Activated CD4-positive, CD25-positive, alpha-beta regulatory T cell treated with anti-CD3 and anti-CD28 coated beads, Interleukin-2, amount 50 U/mL, for 72 hours (primary cell): Measurements from ENCODE around the gene YIPF6.
"Not testable (repeated sequence)": the region's sequence is repeated elsewhere in the genome, so short reads cannot be mapped to it uniquely, and the experiment has no call there.

Experiments used
- DNase-seq: peaks from one replicate; pipeline ENCODE4 v3.0.0; 2021

The YIPF6 gene

DNA sequence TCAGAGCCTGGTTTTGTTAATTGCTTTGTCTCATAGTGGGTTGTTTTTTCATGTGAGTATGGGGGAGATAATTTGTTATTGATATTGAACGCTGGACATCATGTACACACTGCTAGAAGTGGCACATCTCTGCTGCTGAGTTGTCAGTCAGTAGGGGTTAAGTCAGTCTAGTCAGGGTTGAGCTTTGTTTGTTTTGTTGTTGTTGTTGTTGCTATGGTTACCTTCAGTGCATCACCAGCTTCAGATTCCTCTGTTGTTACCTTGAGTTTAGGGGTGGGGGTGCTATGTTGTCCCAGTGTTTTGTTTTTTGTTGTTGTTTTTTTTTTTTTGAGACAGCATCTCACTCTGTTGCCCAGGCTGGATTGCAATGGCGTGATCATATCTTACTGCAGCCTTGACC, 9.9 kb downstream of the YIPF6 start:
- DNase-seq, result no peak

DNA sequence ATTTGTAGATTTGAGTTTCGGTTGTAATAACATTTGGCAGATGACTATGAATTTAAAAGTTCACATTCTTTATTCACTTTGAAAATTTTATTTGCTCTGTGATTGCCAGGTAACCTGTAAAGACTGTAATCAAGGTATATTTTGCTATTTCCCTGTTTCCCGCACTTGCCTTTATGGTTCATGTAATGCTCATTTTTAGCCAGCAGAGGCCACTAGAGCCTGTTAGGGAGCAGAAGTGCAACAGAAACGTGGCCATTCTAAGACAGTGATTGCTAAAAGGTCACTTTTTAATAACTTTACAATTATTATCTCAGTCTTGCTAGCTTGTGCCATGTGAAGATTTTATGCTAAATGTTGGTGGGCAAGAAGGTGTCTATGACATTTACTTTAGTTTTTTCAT, 12.4 kb downstream of the YIPF6 start:
- no peak for DNase-seq

DNA sequence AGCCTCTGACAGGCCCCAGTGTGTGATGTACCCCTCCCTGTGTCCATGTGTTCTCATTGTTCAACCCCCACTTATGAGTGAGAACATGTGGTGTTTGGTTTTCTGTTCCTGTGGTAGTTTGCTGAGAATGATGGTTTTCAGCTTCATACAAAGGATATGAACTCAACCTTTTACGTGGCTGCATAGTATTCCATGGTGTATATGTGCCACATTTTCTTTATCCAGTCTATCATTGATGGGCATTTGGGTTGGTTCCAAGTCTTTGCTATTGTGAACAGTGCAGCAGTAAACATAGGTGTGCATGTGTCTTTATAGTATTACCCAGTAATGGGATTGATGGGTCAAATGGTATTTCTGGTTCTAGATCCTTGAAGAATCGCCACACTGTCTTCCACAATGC, 25.8 kb downstream of the YIPF6 start:
- DNase-seq, result not testable (repeated sequence)

DNA sequence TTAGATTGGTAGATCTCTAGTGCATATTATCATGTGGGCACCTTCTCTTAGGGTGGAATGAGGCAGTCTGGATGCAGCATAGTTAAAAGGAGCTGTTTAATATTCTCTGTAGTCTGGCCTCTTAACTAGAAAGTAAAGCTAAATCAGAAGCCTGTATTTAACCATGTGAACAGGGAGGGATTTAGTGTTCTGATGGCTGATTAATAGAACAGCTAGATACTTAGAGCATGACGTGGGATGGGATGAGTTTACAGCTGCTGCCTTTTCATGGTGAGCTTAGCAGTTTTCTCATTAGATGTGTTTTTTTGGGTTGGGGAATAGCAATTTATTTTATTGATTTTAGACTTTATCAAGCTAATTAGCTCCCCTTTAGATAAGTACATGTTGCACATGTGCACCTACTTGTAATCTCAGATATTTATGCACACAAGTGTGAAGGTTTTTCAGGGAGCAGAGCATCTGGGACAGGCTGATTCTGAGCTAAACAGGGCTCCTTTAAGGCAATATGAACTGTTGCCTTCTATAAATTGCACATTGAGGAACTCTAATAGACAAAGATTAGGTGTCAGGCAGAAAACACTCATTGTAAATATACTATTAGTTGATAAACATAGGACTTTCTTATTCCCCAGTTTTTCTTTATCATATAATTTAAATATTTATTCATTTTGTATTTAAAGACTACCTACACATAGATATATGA, 34.1 kb downstream of the YIPF6 start:
- DNase-seq, result no peak

DNA sequence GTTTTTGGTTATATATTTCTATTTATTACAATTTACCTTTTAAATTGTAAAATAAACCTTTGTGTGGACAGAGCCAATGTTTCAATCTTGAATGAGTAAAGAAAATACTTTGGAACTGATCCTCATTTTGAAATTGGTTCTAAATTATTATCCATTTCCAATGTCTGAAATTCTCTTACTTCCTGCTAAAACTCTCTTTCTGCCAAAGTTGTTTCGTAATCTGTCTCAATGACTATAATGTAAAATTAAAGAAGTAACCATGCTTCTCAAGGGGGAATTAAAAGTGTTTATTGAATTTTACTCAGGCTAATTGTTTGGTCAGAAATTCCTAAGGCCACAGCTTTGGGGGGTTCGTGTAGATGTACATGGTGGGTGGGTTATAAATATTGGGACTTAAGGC, 34.8 kb downstream of the YIPF6 start:
- DNase-seq, result no peak

DNA sequence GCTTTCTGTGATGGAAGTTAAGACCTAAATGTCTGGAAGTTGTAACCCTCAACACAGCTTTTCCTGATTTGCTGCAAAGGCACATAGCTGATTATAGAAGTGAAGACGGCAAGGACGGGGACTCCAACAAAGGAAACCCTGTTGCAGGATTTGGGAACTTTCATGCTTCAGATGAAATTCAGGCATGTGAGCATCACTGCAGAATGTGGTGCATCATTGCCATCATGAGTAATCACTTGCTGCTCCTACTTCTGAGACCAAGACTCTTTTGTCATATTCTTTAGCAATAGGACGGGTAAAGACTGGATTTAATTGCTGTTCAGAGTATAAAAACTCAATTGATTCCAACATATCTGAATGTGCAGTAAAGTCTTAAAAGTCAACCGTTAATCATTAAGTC, 35.8 kb downstream of the YIPF6 start:
- no peak for DNase-seq

DNA sequence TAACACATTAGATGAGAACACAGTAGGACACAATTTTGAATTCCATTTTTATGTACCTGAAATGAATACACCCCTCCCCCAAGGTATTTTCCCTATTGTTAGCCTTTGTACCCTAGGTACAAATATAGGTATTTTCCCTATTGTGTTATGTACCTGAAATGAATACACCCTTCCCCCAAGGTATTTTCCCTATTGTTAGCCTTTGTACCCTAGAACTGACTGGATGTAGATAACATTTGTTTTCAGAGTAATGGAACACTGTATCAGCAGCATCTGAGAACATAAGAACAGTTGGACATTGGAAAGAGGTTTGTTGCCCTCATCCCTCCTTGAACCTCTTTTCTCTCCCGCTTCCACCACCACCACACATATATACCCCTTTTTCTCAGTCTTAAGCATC, 37.6 kb downstream of the YIPF6 start:
- no peak for DNase-seq

DNA sequence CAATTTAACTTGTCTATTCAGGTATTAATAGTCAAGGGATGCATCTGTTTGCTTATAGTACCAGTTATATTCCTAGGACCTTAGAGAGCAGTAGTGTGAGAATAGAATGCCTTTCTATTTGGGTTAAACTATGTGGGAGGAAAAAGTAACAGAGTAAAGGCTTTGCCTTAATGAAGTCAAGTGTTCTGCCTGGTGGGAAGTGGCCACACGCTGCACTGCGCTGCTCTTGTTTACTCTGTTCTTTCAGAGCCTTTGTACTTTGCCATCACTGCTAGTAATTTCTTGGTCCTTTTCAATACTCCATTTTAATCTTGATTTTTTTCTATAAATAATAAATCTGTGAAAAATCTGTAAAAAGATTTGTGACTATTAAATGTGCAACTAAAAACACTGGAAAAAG, 38.0 kb downstream of the YIPF6 start:
- no peak for DNase-seq

DNA sequence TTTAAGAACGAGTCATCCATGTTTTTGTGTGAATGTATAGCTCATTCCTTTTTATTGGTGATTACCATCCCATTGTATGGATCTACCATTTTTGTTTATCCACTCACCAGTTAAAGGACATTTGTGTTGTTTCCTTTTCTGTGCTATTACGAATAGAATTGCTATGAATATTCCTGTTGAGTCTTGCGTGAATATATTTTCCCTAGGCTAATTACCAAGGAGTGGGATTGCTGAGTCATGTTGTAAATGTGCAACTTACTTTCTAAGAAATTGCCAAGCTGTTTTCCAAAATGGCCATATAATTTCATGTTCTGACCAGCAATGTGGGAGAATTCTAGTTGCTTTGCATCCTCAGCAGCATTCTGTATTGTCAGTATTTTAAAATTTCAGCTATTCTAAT, 51.3 kb downstream of the YIPF6 start:
- no peak for DNase-seq

DNA sequence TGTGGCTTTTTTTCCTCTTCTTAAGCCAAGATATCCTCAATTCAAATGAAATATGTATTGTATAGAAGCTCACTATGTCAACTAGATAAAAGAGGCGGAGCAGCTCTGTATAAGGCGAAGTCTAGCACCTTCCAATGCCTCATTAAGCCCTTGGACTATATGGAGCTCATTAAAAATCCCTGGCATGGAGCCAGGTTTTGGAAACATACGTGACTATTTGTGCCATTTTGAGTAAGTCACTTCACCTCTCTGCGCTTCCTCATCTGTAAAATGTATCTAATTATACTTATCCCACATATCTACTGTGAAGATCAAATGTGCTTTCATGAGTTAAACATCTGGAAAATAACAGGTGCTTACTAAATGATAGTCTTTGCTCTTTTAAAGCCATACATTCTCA, 57.2 kb downstream of the YIPF6 start:
- DNase-seq, result no peak

DNA sequence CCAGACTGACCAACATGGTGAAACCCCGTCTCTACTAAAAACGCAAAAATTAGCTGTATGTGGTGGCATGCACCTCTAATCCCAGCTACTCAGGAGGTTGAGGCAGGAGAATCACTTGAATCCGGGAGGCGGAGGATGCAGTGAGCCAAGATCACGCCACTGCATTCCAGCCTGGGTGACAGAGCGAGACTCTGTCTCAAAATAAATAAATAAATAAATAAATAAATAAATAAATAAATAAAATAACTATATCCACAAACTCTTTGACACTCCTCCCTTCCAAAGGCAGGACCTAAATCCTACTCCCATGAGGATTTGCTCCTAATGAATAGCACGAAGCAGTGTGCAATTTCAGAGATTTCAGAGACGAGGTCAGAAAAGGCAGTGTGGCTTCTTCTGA, 58.3 kb downstream of the YIPF6 start:
- DNase-seq, result not testable (repeated sequence)

DNA sequence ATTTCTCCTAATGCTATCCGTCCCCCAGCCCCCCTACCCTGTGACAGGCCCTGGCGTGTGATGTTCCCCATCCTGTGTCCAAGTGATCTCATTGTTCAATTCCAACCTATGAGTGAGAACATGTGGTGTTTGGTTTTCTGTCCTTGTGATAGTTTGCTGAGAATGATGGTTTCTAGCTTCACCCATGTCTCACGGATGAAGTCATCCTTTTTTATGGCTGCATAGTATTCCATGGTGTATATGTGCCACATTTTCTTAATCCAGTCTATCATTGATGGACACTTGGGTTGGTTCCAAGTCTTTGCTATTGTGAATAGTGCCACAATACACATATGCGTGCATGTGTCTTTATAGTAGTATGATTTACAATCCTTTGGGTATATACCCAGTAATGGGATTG, 61.1 kb downstream of the YIPF6 start:
- DNase-seq, result not testable (repeated sequence)

DNA sequence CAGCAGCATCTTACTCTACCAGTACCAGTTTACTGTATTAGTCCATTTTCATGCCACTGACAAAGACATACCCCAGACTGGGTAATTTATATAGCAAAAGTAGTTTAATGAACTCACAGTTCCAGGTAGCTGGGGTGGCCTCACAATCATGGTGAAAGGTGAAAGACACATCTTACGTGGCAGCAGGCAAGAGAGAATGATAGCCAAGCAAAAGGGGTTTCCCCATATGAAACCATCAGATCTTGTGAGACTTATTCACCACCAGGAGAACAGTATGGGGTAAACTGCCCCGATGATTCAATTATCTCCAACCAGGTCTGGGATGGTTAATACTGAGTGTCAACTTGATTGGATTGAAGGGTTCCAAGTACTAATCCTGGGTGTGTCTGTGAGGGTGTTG, 69.3 kb downstream of the YIPF6 start:
- no peak for DNase-seq

DNA sequence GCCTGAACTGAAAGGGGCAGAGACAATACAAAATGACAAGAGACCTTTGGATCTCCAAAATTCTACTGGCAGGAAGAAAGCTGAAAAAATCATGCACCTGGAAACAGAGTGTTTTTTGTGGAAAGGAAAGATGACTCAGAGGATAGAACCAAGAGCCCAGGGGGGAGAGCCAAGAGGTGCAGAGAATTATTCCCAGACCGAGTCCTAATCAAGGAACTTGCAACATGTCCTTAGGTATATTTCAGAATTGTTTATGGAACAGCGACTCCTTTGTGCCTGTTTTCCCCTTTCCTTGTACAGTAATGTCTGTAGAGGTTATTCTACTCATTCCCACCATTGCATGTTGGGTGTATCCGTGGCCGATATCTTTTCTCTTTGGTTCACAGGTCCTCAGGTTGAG, 71.7 kb downstream of the YIPF6 start:
- no peak for DNase-seq

DNA sequence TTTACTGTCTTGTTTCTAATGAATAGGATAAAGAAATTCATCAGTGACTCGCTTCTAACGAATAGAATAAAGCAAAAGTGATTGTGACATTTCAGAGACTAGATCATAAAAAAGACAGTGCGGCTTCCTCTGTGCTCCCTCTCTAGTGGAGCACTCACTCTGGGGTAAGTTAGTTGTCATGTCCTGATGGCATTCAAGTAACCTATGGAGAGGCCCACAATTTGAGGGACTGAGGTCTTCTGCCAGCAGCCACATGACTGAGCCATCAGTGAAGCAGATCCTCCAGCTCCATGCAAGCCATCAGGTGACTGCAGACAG, 72.4 kb downstream of the YIPF6 start:
- no peak for DNase-seq

DNA sequence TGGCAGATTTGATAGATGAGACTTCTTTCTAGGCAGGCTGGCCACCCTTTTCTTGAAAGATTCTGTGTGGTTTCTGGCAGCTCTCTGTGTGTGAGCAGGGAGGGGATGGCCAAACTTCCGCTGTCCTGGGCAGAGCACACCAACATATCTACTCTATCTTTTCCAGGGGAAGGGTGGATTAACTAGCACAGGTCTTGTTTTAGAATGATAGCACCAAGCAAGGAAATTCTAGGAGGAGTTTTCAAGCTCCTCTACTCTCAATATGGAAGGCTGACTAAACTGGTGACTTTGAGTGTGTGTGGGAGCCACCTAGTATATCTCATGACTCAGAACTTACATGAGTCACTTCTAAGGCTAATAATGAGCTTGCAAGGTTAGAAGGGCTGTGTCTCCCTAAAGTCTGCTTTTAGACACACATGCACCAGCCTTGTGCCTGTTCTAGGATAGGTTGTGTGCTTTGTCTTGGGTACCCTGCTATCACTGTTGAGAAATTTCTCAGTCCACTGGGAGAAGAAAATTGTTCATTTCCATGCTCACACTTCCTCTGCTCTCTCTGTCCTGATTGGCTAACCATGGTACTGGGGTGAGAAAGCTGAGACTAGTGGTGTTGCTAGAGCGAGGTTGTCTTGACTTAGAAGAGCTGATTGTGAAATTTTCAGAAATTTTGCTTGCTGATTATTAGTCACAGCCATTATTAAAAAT, 72.9 kb downstream of the YIPF6 start:
- DNase-seq, result no peak

DNA sequence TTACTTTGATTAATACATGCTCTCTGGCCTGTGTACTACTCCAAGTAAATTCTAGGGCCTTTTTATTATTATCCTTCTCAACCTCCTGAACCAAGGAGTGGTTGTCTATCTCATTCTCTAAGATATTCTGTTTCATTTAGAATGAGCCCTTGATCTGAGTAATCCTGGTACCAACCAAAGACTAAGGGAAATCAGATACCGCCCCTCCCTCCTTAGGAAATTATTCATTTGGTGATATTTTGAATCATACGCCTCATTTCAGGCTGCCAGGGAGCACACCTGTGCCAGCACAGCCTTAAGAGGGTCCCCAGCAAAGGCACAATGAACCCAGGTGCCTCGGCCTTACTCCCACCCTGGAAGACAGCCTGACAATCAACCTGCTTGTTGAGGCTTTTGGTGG, 75.4 kb downstream of the YIPF6 start:
- DNase-seq, result no peak

DNA sequence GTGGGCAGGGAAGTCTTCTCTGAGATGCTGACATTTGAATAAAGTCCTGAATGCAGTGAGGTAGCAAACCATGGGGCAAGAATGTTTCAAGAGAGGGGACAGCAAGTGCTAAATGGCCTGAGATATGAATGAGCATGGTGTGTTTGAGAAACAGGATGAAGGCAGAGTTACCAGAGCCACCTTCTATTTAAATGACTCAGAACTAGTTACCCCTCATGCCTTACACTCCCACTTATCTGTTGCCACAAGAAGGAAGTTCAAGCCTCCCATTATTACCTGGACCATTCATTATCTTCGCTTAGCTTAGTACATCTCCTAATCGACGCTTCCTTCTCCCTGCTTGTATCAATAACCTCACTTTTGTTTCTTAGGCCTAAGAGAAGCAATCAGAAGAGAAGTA, 81.0 kb downstream of the YIPF6 start:
- DNase-seq, result no peak

DNA sequence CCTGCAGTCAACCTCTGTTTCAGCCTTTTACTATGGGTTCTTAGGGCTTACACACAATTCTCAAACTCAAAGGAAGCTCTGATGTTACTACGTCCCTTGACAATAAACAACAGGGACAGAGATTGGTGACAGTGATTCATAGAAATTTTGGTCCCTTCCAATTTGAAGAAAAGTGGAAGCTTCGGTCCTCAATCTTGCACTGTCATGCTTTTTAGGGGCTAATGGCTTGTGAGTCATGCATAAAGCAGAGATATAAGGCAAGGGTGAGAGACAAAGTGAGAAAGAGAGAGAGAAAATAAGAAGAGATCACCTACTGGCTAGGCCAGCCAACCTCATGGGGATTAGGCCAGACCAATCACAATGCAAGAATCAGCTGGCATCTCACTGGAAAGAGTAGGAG, 85.4 kb downstream of the YIPF6 start:
- no peak for DNase-seq
